NCI-H510A (cell line): ENCODE data around the gene CCDC60.
A peak's percentile ranks its signal among the peaks of the same experiment; 100 is the strongest.

Experiments used
- DNase-seq: peaks from one replicate; lab custom pipeline; 2025; lab: John Stamatoyannopoulos, UW

CCDC60 gene

GRCh38 chr12:119385659-119386058 is 51.1 kb downstream of the CCDC60 start:
- peak; percentile 39 for DNase-seq

GRCh38 chr12:119389687-119390086 is 55.2 kb downstream of the CCDC60 start:
- no peak for DNase-seq

GRCh38 chr12:119391673-119392072 is 57.1 kb downstream of the CCDC60 start:
- no peak for DNase-seq

- no peak for DNase-seq
These were observed 59.1 kb downstream of the CCDC60 start for GRCh38 chr12:119393677-119394076.

- no peak for DNase-seq
These were observed 63.0 kb downstream of the CCDC60 start for GRCh38 chr12:119397540-119397939.

- DNase-seq = no peak
These were observed 63.7 kb downstream of the CCDC60 start for GRCh38 chr12:119398190-119398589.

GRCh38 chr12:119399301-119399700 is 64.8 kb downstream of the CCDC60 start:
- DNase-seq = no peak

GRCh38 chr12:119406308-119406707 is 71.8 kb downstream of the CCDC60 start:
- no peak for DNase-seq

GRCh38 chr12:119406811-119407210 is 72.3 kb downstream of the CCDC60 start:
- no peak for DNase-seq

- DNase-seq = no peak
These were observed 74.5 kb downstream of the CCDC60 start for GRCh38 chr12:119409043-119409442.

- DNase-seq = no peak
These were observed 75.9 kb downstream of the CCDC60 start for GRCh38 chr12:119410396-119410795.

GRCh38 chr12:119412306-119412705 is 77.8 kb downstream of the CCDC60 start:
- no peak for DNase-seq

- peak; percentile 27 for DNase-seq
These were observed 78.6 kb downstream of the CCDC60 start for GRCh38 chr12:119412811-119413794.

- DNase-seq = no peak
These were observed 81.2 kb downstream of the CCDC60 start for GRCh38 chr12:119415714-119416113.

- peak; percentile 53 for DNase-seq
These were observed 82.9 kb downstream of the CCDC60 start for GRCh38 chr12:119417440-119417839.

- no peak for DNase-seq
These were observed 84.9 kb downstream of the CCDC60 start for GRCh38 chr12:119419381-119419780.

GRCh38 chr12:119423285-119423684 is 88.8 kb downstream of the CCDC60 start:
- DNase-seq = no peak

- DNase-seq = no peak
These were observed 91.1 kb downstream of the CCDC60 start for GRCh38 chr12:119425623-119426022.

GRCh38 chr12:119431151-119431550 is 96.6 kb downstream of the CCDC60 start:
- no peak for DNase-seq

- DNase-seq = no peak
These were observed 98.4 kb downstream of the CCDC60 start for GRCh38 chr12:119432949-119433348.

- DNase-seq = no peak
These were observed 106.4 kb downstream of the CCDC60 start for GRCh38 chr12:119440803-119441360.

GRCh38 chr12:119444462-119445044 is 110.0 kb downstream of the CCDC60 start:
- DNase-seq = no peak

GRCh38 chr12:119446459-119446858 is 111.9 kb downstream of the CCDC60 start:
- no peak for DNase-seq
